SK-N-SH treated with all-trans-retinoic acid at 6 μM for 48 hours (cell line): Measurements from ENCODE around the gene TIAM2.
A peak's percentile ranks its signal among the peaks of the same experiment; 100 is the strongest.

Experiments used
- ATAC-seq: fragments of 200-7000 bp; cut with Tn5 transposase; 3 replicates; pipeline ENCODE4 v1.9.1; 2020; ENCODE audit warnings: mild to moderate bottlenecking, moderate library complexity
- ARNTL ChIP-seq: fragments of 450-650 bp; formaldehyde crosslinking; IDR thresholded peaks from 2 replicates; pipeline ENCODE4 v1.5.0; 2020; ENCODE audit warnings: low read depth, mild to moderate bottlenecking, moderate library complexity, borderline replicate concordance
- BACH2 ChIP-seq: fragments of 250-450 bp; sonication (Bioruptor Pico); IDR thresholded peaks from 2 replicates; pipeline ENCODE4 v1.9.0; 2021; ENCODE audit warnings: mild to moderate bottlenecking, borderline replicate concordance
- CSDC2 ChIP-seq: fragments of 250-450 bp; sonication (Bioruptor Pico); IDR thresholded peaks from 2 replicates; pipeline ENCODE4 v1.5.0; 2020; ENCODE audit warnings: mild to moderate bottlenecking, moderate library complexity
- ESRRG ChIP-seq: fragments of 250-450 bp; sonication (Bioruptor Pico); IDR thresholded peaks from 2 replicates; pipeline ENCODE4 v1.6.1; 2021; ENCODE audit warnings: mild to moderate bottlenecking
- ISL1 ChIP-seq: fragments of 250-450 bp; sonication (Bioruptor Pico); IDR thresholded peaks from 2 replicates; pipeline ENCODE4 v2.1.2; 2022; ENCODE audit warnings: mild to moderate bottlenecking, moderate library complexity
- PPARA ChIP-seq: fragments of 250-450 bp; sonication (Bioruptor Pico); IDR thresholded peaks from 2 replicates; pipeline ENCODE4 v1.5.0; 2020; ENCODE audit warnings: mild to moderate bottlenecking, borderline replicate concordance
- TSHZ2 ChIP-seq: fragments of 250-450 bp; sonication (Bioruptor Pico); IDR thresholded peaks from 2 replicates; pipeline ENCODE4 v1.5.0; 2020; ENCODE audit warnings: mild to moderate bottlenecking, moderate library complexity
- ZC3H10 ChIP-seq: fragments of 250-450 bp; sonication (Bioruptor Pico); IDR thresholded peaks from 2 replicates; pipeline ENCODE4 v1.5.1; 2021; ENCODE audit warnings: mild to moderate bottlenecking, moderate library complexity
- ZFP3 ChIP-seq: fragments of 250-450 bp; sonication (Bioruptor Pico); IDR thresholded peaks from 2 replicates; pipeline ENCODE4 v1.5.0; 2020; ENCODE audit warnings: mild to moderate bottlenecking, moderate library complexity
- ZFP30 ChIP-seq: fragments of 450-650 bp; formaldehyde crosslinking; IDR thresholded peaks from 2 replicates; pipeline ENCODE4 v1.5.0; 2022; ENCODE audit warnings: mild to moderate bottlenecking, moderate library complexity
- ZNF565 ChIP-seq: fragments of 450-650 bp; formaldehyde crosslinking; conservative IDR thresholded peaks from 2 replicates; pipeline ENCODE4 v1.5.0; 2020; ENCODE audit warnings: low read depth, mild to moderate bottlenecking, moderate library complexity
- ZNF8 ChIP-seq: fragments of 450-650 bp; formaldehyde crosslinking; IDR thresholded peaks from 2 replicates; pipeline ENCODE4 v1.5.0; 2020; ENCODE audit warnings: mild to moderate bottlenecking, moderate library complexity
- TF ChIP-seq, protein P1 (sequence below): fragments of 250-450 bp; sonication (Bioruptor Pico); IDR thresholded peaks from 2 replicates; pipeline ENCODE4 v1.8.0; 2021; ENCODE audit warnings: low read depth, mild to moderate bottlenecking, moderate library complexity, borderline replicate concordance
- TF ChIP-seq, protein P2 (sequence below): fragments of 250-450 bp; sonication (Bioruptor Pico); IDR thresholded peaks from 2 replicates; pipeline ENCODE4 v1.5.1; 2021; ENCODE audit warnings: mild to moderate bottlenecking, moderate library complexity
- TF ChIP-seq, protein P3 (sequence below): fragments of 250-450 bp; sonication (Bioruptor Pico); IDR thresholded peaks from 2 replicates; pipeline ENCODE4 v1.5.1; 2020; ENCODE audit warnings: low read depth, mild to moderate bottlenecking, moderate library complexity

TIAM2 gene

DNA sequence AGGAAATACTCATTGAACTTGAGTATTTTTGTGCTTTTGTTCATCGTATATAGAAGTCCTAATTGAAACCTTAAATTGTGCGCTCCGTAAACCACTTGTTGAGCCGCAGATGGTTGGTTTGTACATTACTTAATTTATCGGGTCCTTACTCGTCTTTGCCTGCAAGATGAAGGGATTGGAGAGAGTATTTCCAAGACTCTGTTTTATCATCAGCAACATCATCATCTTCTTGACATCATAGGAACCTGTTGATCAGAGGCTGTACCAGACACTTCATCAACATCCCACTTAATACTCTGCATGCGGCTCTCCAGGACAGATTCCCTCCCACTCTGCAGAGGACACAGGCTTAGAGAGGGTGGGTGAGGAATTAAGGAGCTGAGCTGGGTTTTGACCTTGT is 28.6 kb downstream of the TIAM2 start:
- TF ChIP-seq ZNF8 (CRISPR knock-in tag), result no peak
- TF ChIP-seq ZFP30 (CRISPR knock-in tag), result no peak
- ATAC-seq, result no peak

DNA sequence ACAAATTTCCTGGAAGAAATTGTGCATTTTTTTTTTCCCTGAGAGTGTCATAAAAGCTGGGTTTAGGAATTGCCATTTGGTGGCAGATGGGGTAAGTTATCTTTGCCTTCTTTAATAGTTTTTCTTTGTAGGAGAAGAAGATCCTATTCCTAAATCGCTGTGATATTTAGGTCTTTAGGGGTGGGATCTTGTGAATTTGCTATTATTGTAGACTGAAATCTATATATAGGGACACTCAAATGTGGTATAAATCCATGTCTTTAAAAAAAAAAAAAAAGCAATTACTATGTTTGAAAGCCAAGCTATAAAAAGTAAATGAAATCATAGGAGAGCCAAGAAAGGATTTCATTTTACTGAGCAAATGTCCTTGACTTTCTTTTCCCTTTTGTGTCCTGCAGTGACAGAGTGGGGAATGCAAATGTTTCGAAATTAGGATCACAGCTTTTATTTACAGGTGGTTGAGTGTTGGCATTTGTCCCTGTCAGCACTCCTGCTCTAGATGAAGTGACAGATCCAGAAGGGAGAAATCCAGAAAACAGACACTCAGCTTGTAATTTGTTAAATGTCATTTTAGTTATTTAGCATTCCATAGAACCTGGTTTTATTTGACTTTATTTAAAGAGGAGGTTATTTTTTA is 29.4 kb downstream of the TIAM2 start:
- ATAC-seq, result no peak
- TF ChIP-seq ZFP3 (CRISPR knock-in tag) (no peak), ZFP30 (CRISPR knock-in tag) (no peak), ISL1 (CRISPR knock-in tag) (no peak), PPARA (CRISPR knock-in tag) (no peak)
- TF ChIP-seq, protein P1, sequence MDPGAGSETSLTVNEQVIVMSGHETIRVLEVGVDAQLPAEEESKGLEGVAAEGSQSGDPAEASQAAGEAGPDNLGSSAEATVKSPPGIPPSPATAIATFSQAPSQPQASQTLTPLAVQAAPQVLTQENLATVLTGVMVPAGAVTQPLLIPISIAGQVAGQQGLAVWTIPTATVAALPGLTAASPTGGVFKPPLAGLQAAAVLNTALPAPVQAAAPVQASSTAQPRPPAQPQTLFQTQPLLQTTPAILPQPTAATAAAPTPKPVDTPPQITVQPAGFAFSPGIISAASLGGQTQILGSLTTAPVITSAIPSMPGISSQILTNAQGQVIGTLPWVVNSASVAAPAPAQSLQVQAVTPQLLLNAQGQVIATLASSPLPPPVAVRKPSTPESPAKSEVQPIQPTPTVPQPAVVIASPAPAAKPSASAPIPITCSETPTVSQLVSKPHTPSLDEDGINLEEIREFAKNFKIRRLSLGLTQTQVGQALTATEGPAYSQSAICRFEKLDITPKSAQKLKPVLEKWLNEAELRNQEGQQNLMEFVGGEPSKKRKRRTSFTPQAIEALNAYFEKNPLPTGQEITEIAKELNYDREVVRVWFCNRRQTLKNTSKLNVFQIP, result no peak
- TF ChIP-seq, protein P2, sequence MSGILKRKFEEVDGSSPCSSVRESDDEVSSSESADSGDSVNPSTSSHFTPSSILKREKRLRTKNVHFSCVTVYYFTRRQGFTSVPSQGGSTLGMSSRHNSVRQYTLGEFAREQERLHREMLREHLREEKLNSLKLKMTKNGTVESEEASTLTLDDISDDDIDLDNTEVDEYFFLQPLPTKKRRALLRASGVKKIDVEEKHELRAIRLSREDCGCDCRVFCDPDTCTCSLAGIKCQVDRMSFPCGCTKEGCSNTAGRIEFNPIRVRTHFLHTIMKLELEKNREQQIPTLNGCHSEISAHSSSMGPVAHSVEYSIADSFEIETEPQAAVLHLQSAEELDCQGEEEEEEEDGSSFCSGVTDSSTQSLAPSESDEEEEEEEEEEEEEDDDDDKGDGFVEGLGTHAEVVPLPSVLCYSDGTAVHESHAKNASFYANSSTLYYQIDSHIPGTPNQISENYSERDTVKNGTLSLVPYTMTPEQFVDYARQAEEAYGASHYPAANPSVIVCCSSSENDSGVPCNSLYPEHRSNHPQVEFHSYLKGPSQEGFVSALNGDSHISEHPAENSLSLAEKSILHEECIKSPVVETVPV (CRISPR knock-in tag), result no peak
- TF ChIP-seq, all 23 proteins: peak for 0

- no peak for TF ChIP-seq ZNF8 (CRISPR knock-in tag)
- TF ChIP-seq, protein P2 (CRISPR knock-in tag), result no peak
- TF ChIP-seq ZFP3 (CRISPR knock-in tag), result no peak; the same call in 1 of the 2 replicates
- TF ChIP-seq ISL1 (CRISPR knock-in tag), result peak; percentile 32
- no peak for TF ChIP-seq TSHZ2 (CRISPR knock-in tag)
- TF ChIP-seq ARNTL (CRISPR knock-in tag), result no peak
- 0 out of 2 replicates have a peak, but pooled peaks have one; percentile 42 for TF ChIP-seq CSDC2 (CRISPR knock-in tag)
- peak; percentile 98 for ATAC-seq
These were observed 31.0 kb downstream of the TIAM2 start for GRCh38 chr6:155026022-155026705.

GRCh38 chr6:155026706-155027045 is 31.6 kb downstream of the TIAM2 start:
- peak; percentile 58 for ATAC-seq
- TF ChIP-seq ZFP3 (CRISPR knock-in tag), result 0 out of 2 replicates have a peak, but pooled peaks have one; percentile 47
- no peak for TF ChIP-seq BACH2 (CRISPR knock-in tag)
- TF ChIP-seq, protein P3, sequence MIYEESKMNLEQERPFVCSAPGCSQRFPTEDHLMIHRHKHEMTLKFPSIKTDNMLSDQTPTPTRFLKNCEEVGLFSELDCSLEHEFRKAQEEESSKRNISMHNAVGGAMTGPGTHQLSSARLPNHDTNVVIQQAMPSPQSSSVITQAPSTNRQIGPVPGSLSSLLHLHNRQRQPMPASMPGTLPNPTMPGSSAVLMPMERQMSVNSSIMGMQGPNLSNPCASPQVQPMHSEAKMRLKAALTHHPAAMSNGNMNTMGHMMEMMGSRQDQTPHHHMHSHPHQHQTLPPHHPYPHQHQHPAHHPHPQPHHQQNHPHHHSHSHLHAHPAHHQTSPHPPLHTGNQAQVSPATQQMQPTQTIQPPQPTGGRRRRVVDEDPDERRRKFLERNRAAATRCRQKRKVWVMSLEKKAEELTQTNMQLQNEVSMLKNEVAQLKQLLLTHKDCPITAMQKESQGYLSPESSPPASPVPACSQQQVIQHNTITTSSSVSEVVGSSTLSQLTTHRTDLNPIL (CRISPR knock-in tag), result 0 out of 2 replicates have a peak, but pooled peaks have one; percentile 43
- TF ChIP-seq ZNF8 (CRISPR knock-in tag), result no peak
- TF ChIP-seq, protein P1, result no peak
- TF ChIP-seq ISL1 (CRISPR knock-in tag), result no peak; the same call in none of the 2 replicates
- no peak for TF ChIP-seq PPARA (CRISPR knock-in tag)
- TF ChIP-seq ZNF565 (CRISPR knock-in tag), result no peak
- no peak for TF ChIP-seq ESRRG
- TF ChIP-seq ZFP30 (CRISPR knock-in tag), result no peak
- TF ChIP-seq ZC3H10, result no peak
